GM12872 (cell line): ENCODE results near the gene IP6K2.

Experiments
- CTCF ChIP-seq: IDR thresholded peaks from 3 replicates; pipeline ENCODE4 v1.5.1; 2011; ENCODE audit warnings: low read depth, mild to moderate bottlenecking, low read length, moderate library complexity; ENCODE audit not compliant: insufficient read depth

Gene IP6K2

DNA sequence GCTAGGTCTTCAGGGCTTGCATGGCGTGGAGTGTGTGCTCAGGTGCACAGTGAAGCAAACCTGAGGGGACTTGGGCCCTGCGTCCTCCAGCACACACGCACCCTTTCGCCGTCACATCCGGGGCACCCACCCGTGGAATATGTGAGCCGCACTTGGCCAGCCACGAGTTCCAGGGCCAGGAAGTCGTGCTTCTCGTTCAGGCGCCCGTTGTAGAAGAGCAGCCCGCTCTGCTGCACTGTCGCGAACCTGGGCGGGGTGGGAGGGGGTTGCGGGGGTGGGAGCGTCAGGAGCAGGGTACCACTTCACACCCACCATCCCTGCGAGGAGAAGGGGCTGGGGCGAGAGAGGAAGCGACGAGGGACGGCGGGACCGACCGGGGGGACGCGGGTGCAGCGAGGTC, 61.4 kb downstream of the IP6K2 start:
- TF ChIP-seq CTCF: no peak

- no peak for TF ChIP-seq CTCF
These were observed 62.0 kb downstream of the IP6K2 start for GRCh38 chr3:48655063-48655462.

DNA sequence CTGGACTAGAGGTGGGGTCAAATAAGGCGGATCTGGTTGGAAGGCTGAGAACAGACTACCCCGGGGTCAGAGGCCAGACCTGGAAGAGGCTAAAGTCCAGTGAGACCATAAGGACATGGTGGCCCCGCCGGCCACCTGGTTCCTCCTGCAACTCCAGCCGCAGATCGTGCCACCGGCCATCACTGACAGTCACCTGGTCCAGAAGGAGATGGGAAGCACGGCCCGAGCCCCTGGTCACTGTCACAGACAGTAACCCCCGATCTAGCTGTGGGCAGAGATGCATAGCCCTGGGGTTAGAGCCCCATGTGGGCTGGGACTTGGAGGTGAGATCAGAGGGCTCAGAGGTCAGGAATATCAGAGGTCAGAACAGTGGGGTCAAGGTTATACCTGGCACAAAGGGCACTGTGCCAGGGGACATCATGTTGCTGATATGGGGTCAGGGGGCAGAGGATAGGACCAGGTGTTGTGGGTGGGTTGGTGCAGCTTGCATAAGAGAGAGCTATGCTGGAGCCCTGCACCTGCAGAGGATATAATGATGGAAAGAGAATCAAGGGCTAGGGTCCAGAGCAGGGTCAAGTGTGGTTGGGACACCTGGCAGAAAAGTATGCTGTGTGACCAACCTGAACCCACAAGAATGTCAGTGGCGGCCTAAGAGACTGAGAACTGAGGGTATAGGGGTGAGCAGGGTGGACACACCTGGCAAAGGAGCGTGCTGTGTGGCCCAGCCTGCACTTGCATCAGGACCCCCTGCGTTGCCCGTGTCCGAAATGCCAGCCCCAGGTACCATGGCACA, 63.9 kb downstream of the IP6K2 start:
- no peak for TF ChIP-seq CTCF

GRCh38 chr3:48651771-48652170, 65.2 kb downstream of the IP6K2 start:
- TF ChIP-seq CTCF: no peak

- TF ChIP-seq CTCF: no peak
These were observed 66.3 kb downstream of the IP6K2 start for GRCh38 chr3:48650723-48651122.

DNA sequence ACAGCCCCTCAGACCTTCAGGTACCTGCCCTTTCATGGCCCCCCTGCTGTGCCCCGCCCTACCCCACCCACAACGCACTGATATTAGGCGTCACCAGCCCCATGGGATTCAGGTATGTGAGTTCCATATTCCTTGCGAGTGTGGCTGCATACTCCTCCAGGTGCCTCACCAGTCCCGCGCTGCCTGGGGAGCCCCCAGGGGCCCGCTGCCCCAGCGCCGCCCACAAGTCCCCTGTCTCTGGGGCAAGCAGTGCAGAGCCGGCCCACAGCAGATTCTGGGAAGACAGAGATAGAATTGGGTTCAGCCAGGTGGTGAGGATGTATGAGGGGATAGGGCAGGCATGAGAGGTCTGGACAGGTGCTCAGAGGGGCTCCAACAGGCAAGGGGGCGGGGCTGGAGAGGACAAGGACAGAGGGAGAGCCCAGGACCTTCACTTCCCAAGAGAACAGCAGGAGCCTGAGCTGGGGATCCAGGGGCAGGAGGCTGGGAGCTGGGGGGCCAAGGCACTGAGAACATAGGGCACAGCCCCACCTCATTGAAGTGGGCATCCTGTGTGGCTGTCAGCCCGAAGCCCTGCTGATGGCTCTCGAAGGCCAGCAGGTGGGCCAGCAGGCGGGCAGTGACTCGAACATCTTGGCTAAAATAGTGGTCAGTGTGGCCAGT, 68.7 kb downstream of the IP6K2 start:
- TF ChIP-seq CTCF: no peak

GRCh38 chr3:48647714-48648113, 69.3 kb downstream of the IP6K2 start:
- no peak for TF ChIP-seq CTCF
